NCI-H1930 (cell line): Measurements from ENCODE around the gene FBN1.

Experiments
- DNase-seq, 2 experiments: peaks; one replicate each; lab custom pipeline; 2025; lab: John Stamatoyannopoulos, UW

FBN1 gene

DNA sequence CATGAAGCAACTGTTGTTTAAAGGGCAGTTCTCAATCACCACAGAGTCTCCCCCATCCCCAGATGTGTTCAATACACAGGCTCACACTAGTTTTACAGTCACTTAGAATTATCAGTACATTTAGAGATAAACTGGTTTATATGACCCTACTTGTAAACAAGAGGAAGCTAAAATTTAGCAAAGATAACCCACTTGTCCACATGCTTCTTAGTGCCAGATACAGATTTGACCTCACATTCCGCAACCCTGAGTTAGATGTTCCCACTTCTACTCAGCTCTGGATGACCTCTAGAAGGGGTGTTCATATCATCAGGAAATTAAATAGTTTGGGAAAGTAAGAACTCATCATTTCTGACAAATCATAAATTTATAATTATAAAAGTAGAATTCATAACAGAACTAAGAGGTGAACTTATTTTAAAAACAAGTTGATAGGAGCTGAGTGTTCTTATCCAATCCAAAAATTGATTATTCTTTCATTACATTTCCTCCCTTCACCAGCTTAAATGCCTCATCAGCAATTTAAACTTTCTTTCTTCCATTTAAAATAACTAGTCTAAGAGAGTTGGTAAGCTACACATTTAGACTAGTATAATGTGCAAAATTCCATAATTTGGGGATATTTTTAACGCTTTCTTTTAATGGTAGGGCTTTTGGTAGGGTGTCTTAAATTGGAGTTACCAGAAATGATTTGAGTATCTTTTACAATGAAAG, 131.2 kb downstream of the FBN1 start:
- DNase-seq: no peak

DNA sequence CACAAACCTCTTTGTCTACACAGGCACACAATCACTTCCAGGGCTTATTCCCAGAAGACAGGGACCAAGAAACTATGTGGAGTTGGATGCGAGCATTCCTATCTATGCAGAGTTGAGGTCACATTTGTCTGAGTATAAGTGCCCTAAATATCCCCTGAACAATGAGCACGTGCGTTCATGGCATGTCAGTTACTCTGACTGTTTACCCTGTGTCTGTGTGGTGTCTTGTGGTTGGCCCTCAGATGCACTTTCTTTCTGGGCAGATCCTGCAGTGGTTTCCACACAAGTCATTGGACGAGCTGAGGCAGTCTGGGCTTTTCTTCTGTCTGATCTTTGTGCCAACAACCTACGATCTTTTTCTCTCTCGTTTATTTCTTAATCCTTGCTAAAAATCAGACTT, 134.5 kb downstream of the FBN1 start:
- no peak for DNase-seq

DNA sequence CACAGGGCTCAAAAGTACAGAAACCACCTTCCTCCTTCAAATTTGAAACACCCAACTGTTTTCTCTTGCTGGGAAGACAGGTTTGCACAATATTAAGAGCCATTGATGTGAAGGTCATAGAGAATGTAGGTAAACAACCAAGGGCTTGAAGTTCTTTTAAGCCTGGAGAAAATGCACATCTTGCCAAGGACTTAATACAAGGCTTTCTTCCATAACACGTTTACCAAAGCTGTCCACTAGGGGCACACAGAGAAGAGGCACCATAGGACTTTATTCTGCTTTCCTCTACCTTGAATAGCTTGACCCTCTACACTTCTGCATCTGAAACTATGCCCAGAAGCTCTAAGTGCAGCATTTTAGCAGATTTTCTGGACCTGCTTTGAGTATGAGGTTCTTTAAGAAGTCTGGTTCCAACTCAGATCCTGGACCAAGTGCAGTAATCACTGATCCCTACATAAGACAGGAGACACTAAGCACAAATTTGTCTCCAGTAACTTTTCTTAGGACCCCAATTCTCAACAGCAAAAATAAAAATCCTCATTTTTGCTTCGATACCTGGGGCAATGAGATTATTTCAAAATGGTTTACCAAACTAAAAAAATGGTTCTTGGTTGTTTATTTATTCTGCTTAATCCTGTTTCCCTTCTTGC, 138.0 kb downstream of the FBN1 start:
- peak in 1 of 2 experiments; percentile 3 for DNase-seq

DNA sequence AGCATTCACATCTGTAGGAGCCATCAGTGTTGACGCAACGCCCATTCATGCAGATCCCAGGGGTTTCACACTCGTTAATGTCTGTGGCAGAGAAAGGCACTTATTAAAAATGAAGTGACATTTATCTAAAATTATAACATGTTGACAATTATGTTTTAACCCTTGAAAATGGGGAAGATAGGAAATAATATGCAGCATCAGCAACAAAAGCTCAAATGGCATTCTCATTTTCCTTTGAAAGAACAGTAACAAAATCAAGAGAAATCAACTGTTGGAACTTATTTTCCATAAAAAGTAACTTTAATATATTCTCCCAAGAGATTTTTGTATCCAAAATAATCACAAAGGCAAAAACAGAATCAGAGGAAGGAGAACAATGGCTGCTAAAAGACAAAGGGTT, 140.4 kb downstream of the FBN1 start:
- no peak for DNase-seq

DNA sequence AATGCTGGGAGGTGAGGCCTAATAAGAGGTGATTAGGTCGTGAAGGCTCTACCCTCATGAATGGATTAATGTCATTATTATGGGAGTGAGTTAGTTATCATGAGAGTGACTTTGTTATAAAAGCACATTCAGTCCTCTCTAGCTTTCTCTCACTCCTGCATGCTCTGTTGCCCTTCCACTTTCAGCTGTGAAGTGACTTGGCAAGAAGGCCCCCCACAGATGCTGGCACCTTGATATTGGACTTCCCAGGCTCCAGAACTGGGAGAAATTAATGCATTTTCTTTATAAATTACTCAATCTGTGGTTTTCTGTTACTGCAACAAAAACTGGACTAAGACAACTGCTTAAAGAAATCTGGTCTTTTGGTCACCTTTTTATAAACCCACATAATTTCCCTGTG, 144.3 kb downstream of the FBN1 start:
- DNase-seq: no peak

DNA sequence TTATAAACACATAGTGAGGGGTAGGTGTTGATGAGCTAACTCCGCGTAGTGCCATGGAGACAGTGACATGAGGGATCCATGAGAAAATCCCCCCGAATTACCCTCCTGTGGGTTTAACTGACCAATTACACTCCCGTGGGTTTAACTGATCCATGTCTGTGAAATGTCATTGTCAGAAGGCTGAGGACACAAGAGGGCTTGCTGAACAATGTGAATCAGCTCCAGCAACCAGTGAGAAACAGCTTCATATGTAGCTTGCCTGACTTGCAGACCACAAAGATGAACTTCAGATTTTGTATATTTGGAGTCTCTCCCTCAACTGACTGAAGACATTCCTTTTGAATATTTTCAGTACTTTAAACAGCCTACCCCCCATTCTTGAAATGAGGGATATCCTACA, 144.9 kb downstream of the FBN1 start:
- DNase-seq: no peak

DNA sequence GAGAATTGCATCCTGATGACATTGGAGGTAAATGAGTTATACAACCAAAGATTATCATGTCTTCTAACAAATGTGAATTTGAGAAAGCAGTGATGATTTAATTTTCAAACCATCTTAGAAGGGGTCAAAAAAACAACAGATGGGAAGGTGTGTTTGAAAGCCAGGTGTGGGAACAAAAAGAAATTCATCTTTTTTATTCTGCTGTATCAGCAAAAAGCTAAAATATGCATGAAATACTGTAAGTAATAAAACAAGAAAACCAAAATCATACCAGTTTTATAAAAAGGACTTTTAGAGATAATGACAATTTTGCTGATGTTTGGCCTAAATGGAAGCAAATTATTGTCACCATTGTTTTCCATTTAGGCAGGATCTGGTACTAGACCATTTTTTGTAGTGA, 145.5 kb downstream of the FBN1 start:
- DNase-seq: no peak

DNA sequence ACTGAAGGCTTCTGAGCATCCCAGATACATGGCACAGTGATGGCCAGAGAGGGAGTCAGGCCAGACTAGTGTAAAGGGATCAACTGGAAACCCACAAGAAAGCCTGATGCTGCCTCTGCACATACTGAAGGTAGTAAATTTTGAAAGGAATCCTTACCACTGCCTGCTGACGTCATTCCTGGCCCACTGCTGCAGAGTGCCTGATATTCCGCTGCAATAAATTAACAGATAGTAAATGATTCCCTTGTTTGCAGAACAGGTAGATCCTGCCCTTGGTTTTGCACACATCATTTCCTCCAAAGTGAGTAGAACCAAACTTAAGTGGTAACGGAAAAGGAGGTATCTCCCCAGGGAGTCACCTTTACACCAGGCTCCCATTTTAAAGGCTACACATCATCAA, 146.7 kb downstream of the FBN1 start:
- no peak for DNase-seq

DNA sequence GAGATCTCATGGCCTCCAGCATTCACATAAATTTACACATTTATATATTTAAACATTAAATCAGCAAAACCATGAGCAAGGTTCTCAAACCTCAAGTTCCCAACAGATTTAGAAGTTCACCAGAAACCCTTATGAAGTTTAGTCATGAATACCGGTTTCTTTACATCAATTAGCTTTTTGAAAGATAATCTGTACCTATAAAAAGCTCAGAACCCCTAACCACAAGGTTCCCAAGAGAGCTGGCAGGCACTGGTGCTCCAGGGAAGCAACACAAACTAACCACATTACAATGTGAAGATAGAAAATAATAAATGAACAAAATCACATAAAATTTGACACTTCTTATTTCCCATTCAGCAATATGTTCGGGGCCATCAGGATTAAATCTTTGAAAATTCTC, 150.9 kb downstream of the FBN1 start:
- DNase-seq: no peak

DNA sequence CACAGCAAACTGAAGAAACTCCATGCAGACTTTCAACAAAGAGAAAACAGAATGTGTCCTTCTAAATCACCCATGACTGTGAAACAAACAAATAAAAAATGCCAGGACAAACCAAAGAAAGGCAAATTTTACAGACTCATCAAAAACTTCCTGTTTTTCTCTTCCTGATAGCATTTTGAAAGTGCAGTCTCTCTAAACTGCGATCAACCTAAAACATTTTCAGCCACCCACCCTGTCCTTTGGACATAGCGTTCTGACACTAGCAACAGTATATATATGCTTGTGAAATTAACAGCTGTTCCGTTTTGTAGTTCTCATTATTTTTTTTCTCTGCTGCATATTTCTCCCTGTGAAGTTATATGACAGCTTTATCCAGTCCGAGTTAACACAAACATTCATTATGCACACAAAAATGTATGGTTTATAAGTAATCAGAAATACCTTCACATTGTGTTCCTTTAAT, 151.7 kb downstream of the FBN1 start:
- no peak for DNase-seq

DNA sequence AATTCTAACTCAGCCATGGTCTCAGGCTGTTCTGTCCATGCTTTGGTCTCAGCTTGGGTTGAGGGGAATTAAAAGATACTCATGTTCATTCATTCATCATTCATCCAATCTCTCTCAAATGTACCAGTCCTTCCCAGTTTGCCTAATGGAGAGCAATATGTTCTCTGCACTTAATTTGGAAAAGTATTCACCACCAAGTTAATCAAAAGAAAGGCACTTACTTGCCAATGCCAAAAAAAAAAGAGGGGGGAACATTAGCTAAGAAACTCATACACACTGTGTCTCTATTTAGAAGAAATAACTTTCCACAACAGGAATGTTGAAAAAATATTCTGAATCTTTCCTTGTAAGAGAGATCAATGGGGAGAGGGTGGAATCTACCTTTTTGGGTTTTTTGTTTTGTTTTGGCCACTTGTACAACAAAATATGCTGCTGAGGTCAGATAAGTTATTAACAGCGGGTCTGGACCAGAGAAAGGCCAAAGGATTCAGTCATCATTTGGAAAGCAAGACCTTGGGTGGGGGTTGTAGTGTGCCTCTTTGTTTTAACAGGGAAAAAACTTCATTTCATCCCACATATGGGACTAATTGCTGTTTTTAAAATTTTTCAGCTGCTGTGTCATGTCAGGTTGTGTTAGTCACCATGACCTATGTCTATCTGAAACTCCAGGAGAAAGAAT, 152.3 kb downstream of the FBN1 start:
- no peak for DNase-seq

DNA sequence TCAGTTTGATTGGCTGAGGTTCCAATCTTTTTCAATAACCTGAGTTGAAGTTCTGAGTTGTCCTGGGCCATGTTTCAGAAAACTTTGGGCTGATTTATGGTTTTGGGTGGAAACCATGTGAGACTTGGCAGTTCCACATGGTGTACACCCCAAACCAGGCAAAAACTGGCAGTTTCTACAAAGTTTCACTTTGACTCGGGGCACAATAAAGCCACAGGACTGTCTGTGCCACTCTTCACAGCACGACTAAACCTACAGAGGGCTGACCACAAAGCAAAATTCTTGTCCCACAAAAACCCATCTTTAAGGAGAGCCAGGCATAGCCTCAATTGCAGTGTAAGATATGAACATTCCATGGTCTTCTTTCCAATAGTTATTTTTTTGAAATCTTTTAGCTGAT, 159.3 kb downstream of the FBN1 start:
- DNase-seq: no peak

DNA sequence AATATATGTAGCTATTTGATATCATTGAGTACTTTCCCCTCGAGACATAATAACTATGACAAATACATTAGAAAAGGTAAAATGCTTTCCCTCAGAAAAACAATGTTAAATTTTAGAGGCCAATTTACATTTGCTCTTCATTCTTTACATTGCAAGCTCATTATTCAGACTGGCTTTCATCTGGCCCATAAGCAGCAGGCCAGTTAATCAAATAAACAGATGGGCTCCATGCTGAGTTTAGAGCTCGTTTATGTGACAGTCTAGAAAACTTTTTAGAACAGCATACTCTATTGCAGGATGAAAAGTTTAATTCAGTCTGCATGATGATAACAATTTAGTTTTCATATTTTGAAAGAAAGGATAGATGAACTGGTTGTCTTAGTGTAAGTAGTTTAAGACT, 163.7 kb downstream of the FBN1 start:
- peak; percentile 54 to 68 for DNase-seq

DNA sequence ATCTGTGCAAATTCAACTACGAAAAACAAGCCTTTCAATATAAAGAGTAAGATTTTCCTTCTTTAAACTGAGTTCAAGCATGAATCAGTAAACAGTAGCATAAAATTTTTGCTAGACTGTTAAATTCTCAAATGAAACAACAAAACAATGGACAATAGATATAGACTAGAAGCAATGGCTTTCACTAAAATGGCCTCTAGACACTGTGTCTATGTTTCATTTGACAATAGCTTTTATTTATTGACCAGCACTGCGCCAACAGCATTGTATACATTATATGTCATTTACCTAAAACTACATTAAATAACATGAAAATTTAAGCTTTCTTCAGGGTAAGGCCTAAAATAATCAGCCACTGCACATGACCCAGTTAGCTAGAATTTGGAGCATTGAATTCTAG, 165.8 kb downstream of the FBN1 start:
- no peak for DNase-seq

DNA sequence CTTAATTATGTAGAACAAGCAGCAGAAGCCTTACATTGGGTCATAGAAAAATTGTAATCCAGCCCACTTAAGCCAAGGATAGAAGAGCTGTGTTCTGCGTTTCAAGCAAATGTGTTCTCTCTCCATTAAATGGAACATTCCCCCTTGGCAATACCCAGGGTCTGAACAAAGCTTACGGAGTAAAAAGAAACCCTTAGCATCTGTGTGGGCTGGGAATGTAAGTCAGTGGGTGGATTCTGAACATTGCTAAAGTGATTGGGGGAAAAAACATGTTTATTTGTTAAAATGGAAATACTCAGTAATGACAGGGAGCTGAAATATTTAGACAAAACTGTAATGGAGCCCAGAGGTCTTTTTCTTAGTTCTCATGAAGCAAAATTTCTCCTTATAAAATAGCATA, 166.9 kb downstream of the FBN1 start:
- DNase-seq: no peak

DNA sequence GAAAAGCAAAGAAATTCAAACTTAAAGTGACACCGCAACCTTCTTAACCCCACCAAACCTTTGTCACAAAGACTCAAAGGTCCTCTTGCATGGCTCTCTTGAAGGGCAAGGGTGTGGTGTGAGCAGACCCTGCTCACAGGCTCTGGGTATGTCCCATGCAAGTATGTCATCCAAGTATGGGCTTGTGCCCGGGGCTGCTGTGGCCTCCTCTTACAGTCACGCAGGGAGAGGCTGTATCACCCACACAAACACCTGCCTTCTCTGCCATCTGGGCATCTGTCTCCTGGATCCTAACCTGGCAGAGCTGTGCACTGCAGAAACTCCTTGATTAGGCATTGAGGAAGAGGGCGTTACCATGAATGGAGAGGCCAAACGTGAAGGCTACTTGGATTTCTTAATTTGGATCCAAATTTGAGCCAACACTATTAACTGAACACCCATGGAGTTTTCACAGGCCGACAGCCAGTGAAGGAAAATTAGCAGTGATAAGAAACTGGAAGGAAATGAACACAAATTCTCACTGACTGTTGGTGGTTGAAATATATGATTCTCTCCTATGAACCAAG, 167.6 kb downstream of the FBN1 start:
- DNase-seq: no peak

DNA sequence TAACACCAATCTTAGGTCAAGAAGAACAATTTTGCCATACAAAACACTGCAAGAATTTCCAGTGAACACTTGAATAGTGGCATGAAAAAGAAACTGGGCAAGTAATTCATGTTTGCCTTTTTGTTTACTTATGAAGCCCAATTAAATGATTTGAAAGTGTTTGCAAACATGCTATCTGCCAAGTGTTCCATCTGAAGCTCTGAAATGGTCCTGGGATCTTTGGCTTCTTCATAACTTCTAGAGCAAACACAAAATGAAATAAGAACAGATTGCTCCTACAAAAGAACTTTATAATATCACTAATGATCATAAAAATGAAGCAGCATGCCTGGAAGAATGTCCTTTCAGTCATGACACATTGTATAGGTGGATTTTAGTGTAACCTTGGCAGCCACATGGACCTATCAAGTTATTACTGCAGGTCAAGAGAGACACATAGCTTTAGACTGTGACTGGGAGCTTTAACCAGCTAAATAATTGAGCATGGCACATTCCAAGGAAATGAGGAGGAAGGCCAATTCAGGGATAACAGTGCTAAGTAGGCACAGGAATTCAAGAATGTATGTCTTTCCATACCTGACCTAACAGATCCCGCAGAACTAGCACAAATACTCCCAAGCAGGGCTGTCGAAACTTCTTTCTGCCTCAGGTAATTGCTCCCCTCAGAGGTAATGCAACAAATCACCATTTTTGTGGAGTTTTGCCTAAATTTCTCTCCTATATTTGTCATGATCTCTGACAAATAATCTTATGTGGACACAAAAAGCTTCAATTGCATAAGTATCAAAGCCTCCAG, 169.7 kb downstream of the FBN1 start:
- DNase-seq: no peak

DNA sequence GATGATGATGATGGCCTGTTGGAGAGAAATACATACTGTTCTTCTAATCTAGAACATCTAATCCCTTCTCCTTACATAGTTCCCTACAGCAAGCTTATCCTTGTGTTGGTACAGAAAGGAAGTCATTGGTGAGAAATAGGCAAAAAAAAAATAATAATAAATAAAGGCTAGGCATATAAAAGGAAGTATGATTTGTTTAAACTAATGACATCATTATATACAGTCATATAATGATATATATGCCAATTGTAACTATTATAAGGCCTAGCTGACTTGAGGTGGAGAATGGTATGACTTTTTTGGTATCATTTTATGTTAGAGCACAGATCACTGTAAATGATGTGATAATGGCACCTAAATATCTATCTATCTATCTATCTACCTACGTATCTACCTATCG, 171.8 kb downstream of the FBN1 start:
- no peak for DNase-seq

DNA sequence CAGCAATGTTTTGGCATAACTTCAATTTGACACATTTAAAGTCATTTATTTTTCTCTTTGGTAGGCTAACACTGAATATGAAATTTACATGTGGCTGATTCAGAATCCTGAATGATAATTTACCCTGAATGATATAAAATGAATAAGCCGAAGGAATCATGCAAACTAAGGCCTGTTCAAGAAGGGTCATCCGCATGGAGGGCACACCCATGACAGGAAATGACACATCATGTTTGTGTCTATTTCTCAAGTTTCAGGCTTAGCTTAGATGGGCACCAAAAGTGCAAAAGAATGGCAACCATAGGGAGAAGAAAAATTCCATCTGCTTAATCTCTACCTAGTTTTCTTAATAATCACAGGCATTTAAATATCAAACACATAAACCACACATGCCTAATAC, 172.8 kb downstream of the FBN1 start:
- no peak for DNase-seq

DNA sequence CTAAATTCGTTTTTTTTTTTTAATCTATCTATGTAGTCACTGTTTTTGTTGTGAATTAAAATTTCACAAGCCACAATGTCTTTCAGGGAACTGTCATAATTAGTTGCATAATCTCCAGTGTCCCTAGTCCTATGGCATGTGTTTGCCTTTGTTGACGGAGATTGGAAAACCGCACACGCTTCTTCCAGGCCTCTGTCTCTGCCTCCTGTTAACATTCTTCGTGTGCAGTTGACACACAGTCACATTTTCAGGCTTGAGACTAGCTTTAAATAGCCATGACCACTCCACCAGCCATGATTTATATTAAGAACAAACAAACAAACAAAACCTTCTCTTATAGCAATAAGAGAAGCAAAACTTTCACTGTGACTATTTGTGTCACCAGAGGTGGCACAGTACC, 174.4 kb downstream of the FBN1 start:
- DNase-seq: no peak

DNA sequence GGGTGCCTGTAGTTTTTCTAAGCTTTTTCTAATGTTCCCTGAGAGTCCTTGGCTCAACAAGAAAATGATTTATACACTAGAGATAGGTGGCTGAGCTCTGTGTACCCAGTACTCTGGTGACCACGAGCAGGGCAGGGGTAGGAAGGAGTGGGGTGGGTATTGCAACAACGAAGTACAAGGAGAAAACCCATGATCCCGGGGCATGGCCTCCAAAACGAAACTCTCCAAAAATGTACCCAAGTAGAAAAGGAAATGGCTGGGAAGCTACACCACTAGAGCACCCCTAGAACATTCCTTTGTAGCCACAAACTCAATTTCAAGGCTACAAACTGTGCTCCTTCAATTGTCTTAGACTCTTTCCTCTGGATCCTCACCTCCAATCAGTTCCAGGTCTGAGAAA, 175.4 kb downstream of the FBN1 start:
- DNase-seq: no peak

DNA sequence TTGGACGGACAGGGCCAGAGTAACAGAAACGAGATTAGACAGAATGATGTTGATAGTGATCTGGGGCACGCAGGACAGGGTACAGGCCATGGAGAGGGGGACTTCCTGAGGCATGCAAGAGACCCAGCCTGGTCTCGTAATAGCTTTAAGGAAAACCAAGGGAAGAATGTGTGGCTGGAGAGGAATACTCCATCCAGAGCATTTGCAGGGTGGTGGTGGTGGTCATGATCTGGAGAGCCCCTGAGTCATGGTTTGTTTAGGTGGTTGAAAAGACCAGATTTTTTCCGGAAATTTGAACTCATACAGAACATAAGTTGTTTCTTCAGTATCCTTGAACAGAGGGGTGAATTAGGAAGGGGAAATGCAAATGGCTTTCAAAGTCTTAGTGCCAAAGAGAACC, 175.8 kb downstream of the FBN1 start:
- no peak for DNase-seq
